Psoas muscle (tissue), 8 donors: ENCODE results near the gene SPTBN1. TPM values are rescaled to one million over a fixed set of nuclear protein-coding genes. Genes with fewer than 3 reads are reported as not detected.

Source experiments
- ATAC-seq, 4 donors: fragments of 200-7000 bp; cut with Tn5 transposase; one replicate each; pipeline ENCODE4 v1.9.1; 2020; ENCODE audit warnings: moderate library complexity in 3 of 4, mild to moderate bottlenecking in 2 of 4
- DNase-seq, 2 donors: peaks; one replicate each; pipeline ENCODE4 v3.0.0-alpha.2; 2020
- H3K27ac ChIP-seq: fragments of 200-600 bp; one replicate; pipeline ENCODE4 v1.8.0; 2022
- H3K27me3 ChIP-seq, 3 donors: fragments of 200-600 bp in 1 of 3; one replicate each; pipeline versions ENCODE4 v1.6.1 to v1.8.0; 2013 to 2022; ENCODE audit warnings: low read length in 2 of 3, mild to moderate bottlenecking in 2 of 3, moderate library complexity in 1 of 3; ENCODE audit not compliant: insufficient read depth in 3 of 3
- H3K36me3 ChIP-seq, 2 donors: fragments of 200-600 bp in 1 of 2; one replicate each; pipeline versions ENCODE4 v1.6.1 to v1.8.0; 2013 to 2022; ENCODE audit warnings: low read depth in 1 of 2, mild to moderate bottlenecking in 1 of 2, moderate library complexity in 1 of 2; ENCODE audit not compliant: insufficient read depth in 1 of 2
- H3K4me1 ChIP-seq: fragments of 200-600 bp; one replicate; pipeline ENCODE4 v1.8.0; 2022
- H3K4me3 ChIP-seq: fragments of 200-600 bp; one replicate; pipeline ENCODE4 v1.8.0; 2022; ENCODE audit warnings: mild to moderate bottlenecking
- H3K9me3 ChIP-seq: fragments of 200-600 bp; one replicate; pipeline ENCODE4 v1.8.0; 2022
- WGBS, 3 donors: extraction: QIAGEN DNeasy Blood & Tissue Kit; methylation state at CpG; one replicate each; pipeline versions ENCODE4 v1.1.6 to v1.1.7; 2013; 5-methylcytosine and 5-hydroxymethylcytosine counted together
- intact Hi-C, 2 donors: fragments of 100-400 bp; cut with DNase I; formaldehyde crosslinking; loops; one replicate each; pipeline versions ENCODE4 v1.11.0 to v1.14.2; 2022
- long read RNA-seq, 2 donors: library from polyadenylated mRNA; unstranded; transcript quantifications; one replicate each; pipeline ENCODE4 v2.0.0, GENCODE V29; 2021
- polyA plus RNA-seq, 3 donors: library from polyadenylated mRNA; stranded (reverse); fragments of 200-250 nt; gene quantifications; one replicate each; pipeline ENCODE4 v1.2.3, GENCODE V29; 2013
- total RNA-seq, 4 donors: library from RNA; stranded (reverse); fragmentation: NEBNext Ultra II Directional in 2 of 4; extraction: Animal tissue kit (Norgen Biotek cat#: 25700) in 2 of 4; gene quantifications; one replicate each; pipeline versions ENCODE4 v1.2.1 to v1.2.4, GENCODE V29; 2021 to 2023
- TF ChIP-seq, protein P1 (sequence below): fragments of 200-600 bp; IDR thresholded peaks from one replicate; pipeline ENCODE4 v1.8.0; 2022; ENCODE audit warnings: antibody characterized with exemption
- donor health status: healthy with polysubstance abuse.
- donor health status: DM: no; HTN: no; CAD: no; lungs with moderate emphysema.
- donor health status: Bipolar disorder and iron deficiency.
- donor health status: healthy.
- donor health status: DM: yes; HTN: yes; CAD: no.
- donor health status: DM: no; HTN: no; CAD: no.
- donor health status: DM: no; HTN: no; CAD: no.
- donor health status: DM: yes; HTN: yes; CAD: no.

SPTBN1 gene
- total RNA-seq (100 to 1,000 TPM in 1 of 4 donors, 10 to 100 TPM in 3; 87.8 to 180 (median 96.2) TPM), polyA plus RNA-seq (10 to 100 TPM; 22.9 to 56.1 (median 32.9) TPM)
- long read RNA-seq, donor 1, partial matches to known transcripts: 31 of 42 reads
- long read RNA-seq, donor 1, other reads (novel, unspliced or antisense): 8 of 42 reads
- long read RNA-seq, donor 2, full-length matches to known transcripts: 4 of 58 reads
- long read RNA-seq, donor 2, partial matches to known transcripts: 52 of 58 reads
- long read RNA-seq, donor 2, other reads (novel, unspliced or antisense): 2 of 58 reads

DNA sequence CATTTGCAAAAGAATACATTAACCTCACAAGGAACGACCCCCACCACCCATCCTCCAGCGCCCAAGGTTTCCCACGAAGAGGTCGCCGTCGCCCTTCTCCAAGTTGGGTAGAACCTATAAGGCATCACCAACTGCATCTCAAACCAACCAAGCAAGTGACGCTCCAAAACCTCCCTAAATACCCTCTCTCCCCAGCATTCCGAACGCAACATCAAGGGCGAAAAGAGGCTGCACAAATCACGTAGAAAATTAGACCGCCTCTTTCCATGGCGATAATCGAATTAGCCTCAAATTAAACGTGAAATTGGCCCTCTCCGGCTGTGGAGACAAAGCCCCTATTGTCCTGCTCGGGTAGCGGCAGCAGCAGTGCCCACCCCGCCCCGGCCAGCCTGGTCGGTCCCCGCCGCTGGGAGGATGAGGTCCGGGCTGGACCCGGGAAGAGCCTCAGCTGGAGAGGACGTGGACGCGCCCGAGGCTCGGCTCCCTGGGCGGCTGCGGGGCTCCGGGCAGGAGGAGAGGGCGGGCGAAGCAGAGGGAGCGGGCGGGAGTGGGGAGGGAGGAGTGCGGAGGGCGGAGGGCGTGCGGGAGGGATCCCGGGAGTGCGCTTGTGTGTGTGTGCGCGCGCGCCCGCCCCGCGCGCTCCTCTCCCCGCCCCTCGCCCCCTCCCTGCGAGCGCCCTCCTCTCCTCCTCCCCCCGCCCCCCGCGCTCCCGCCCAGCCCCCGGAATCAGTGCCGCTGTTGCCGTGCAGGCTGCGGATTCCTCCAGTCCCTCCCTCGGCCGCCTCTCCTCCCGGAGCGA is at the start of gene SPTBN1:
Gene SPTBN1, plus strand, starts transcription at position 765 of the 799 bp plus-strand sequence. CDS start 70,092 bp downstream, outside the sequence.
- Histone ChIP-seq H3K27ac (peak within 1 kb of the TSS; percentile 87), H3K4me1 (peaks cover 21% of the 10 kb centered on the region), H3K4me3 (peak within 1 kb of the TSS; percentile 85), H3K27me3 (no peaks in the 10 kb centered on the region), H3K36me3 (no peaks in the 10 kb centered on the region), H3K9me3 (no peaks in the 10 kb centered on the region)
- DNase-seq: peak; percentile 92 to 96
- ATAC-seq: peak; percentile 82 to 88 (median 85)
- TF ChIP-seq, protein P1, sequence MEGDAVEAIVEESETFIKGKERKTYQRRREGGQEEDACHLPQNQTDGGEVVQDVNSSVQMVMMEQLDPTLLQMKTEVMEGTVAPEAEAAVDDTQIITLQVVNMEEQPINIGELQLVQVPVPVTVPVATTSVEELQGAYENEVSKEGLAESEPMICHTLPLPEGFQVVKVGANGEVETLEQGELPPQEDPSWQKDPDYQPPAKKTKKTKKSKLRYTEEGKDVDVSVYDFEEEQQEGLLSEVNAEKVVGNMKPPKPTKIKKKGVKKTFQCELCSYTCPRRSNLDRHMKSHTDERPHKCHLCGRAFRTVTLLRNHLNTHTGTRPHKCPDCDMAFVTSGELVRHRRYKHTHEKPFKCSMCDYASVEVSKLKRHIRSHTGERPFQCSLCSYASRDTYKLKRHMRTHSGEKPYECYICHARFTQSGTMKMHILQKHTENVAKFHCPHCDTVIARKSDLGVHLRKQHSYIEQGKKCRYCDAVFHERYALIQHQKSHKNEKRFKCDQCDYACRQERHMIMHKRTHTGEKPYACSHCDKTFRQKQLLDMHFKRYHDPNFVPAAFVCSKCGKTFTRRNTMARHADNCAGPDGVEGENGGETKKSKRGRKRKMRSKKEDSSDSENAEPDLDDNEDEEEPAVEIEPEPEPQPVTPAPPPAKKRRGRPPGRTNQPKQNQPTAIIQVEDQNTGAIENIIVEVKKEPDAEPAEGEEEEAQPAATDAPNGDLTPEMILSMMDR: no peak
- intact Hi-C loops: loop anchor here in 1 of 2 donors (5.0 kb wide), 3 partner anchors 72 to 333 kb away; a partner anchor contains a TSS
- WGBS, 3 donors: 0 to 2% (median 0%) methylated on average over 26 to 64 of the region's 67 CpGs

DNA sequence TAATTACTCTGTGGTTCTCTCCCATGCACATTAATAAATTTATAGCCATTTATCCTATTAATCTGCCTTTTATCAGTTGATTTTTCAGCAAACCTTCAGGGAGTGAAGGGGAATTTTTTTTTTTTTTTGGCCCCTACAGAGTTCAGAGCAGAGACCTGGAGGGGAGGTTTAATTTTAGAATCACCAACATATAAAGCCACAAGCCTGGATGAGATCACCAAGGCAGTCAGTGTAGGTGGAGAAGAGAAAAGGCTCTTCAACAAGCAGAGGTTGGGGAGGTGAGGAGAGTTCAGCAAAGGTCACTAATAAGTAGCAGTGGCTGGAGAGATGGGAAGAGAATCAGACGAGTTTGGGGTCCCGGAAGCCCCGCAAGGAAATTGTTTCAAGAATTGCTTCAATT is 48.4 kb upstream of the SPTBN1 start:
- Histone ChIP-seq H3K4me1 (no peaks in the 10 kb centered on the region), H3K27me3 (no peaks in the 10 kb centered on the region), H3K36me3 (no peaks in the 10 kb centered on the region), H3K27ac (no peak overlapping the region), H3K9me3 (no peaks in the 10 kb centered on the region), H3K4me3 (no peak overlapping the region)
- intact Hi-C loops: no loop called here
- 89 to 93% (median 91%) methylated on average over 3 of the region's 3 CpGs for WGBS, 3 donors
- ATAC-seq (no peak), DNase-seq (no peak)
- TF ChIP-seq, protein P1: no peak

DNA sequence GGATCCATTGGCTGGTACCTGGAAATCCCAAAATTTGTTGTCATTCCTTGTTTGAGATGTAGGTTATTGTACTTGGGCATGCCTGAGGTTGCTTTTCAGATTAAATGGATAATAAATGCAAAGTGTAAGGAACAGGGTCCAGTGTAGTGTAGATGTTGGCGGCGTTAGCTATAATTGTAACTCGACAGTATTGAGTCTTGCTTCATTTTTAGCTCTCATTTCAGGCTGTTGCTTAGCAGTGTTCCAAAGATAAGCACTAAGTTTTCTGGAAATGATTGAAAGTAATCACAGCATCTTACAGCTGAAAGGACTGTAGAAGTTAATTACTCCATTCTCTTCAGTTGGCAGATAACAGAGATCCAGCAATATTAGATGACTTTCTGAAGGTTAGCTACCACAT is 47.8 kb upstream of the SPTBN1 start:
- DNase-seq (no peak), ATAC-seq (no peak)
- Histone ChIP-seq H3K4me3 (no peak overlapping the region), H3K27ac (no peak overlapping the region), H3K36me3 (no peaks in the 10 kb centered on the region), H3K9me3 (no peaks in the 10 kb centered on the region), H3K27me3 (no peaks in the 10 kb centered on the region), H3K4me1 (no peaks in the 10 kb centered on the region)
- intact Hi-C loops: no loop called here
- 83 to 97% (median 94%) methylated on average over 3 of the region's 3 CpGs for WGBS, 3 donors
- TF ChIP-seq, protein P1: no peak

DNA sequence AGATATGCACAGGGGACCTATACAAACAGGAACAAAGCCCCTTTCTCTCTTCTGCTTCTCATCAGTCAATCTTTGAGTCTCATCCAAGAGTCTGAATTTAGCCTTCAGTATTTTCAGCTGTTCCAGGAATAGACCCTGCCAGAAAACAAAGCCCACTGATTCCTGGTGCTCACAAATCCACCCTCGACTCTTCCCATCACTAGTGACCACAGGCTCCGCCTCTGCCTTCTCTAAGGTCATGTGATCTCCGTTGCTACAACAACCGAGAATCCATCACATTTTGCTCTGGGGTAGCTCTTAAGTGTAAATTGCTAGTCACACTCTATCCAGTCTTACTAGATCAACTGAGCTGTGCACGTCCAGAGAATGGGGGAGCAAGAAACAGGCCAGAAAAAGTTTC is 46.4 kb upstream of the SPTBN1 start:
- TF ChIP-seq, protein P1: no peak
- H3K27ac ChIP-seq: no peak overlapping the region
- H3K27me3 ChIP-seq: no peaks in the 10 kb centered on the region
- 21 to 26% (median 23%) methylated on average over 5 of the region's 5 CpGs for WGBS, 3 donors
- no peak for ATAC-seq
- no peak overlapping the region for H3K4me3 ChIP-seq
- no peaks in the 10 kb centered on the region for H3K9me3 ChIP-seq
- H3K4me1 ChIP-seq: no peaks in the 10 kb centered on the region
- no peaks in the 10 kb centered on the region for H3K36me3 ChIP-seq
- no peak for DNase-seq
- intact Hi-C loops: no loop called here
